A549 (cell line): ENCODE data around the gene SNCAIP. TPM values are rescaled to one million over a fixed set of nuclear protein-coding genes. Genes with fewer than 3 reads are reported as not detected.

Experiments
- ATAC-seq, 2 experiments: fragments of 200-7000 bp in 1 of 2; fragments of >200 bp in 1 of 2; cut with Nextera tagmentation in 1 of 2; cut with Tn5 transposase in 1 of 2; 3 replicates each; pipeline versions ENCODE4 v1.8.0 to v1.9.1; 2018 to 2020; ENCODE audit warnings: mild to moderate bottlenecking in 1 of 2, moderate library complexity in 1 of 2
- CTCF ChIA-PET: fragments of 300-600 bp; sonication (Branson Sonifier 250); formaldehyde crosslinking; extraction: SDS; loops from one replicate; lab custom pipeline; 2021; ENCODE audit warnings: antibody characterized with exemption, inconsistent platforms; lab: Yijun Ruan, JAX
- POLR2A ChIA-PET: fragments of 350-600 bp; formaldehyde crosslinking; extraction: SDS; loops from one replicate; lab custom pipeline; 2021; ENCODE audit warnings: antibody characterized with exemption, inconsistent platforms; lab: Yijun Ruan, JAX
- DNase-seq, 2 experiments: peaks; one replicate each; pipeline versions ENCODE4 v3.0.0 to v3.0.0-alpha.2; 2011 to 2016; ENCODE audit warnings: low read depth in 1 of 2, low spot score in 1 of 2
- FAIRE-seq: peaks from 2 replicates; lab custom pipeline; 2011; peaks lifted over from hg19 to GRCh38; lab: Jason Lieb, UNC
- H3K27ac ChIP-seq, 2 experiments: fragments of >200 bp; sonication (Bioruptor Twin); formaldehyde crosslinking; 3 replicates each; pipeline ENCODE4 v1.5.1; 2016 to 2017
- H3K4me1 ChIP-seq: fragments of >200 bp; sonication (Bioruptor Twin); formaldehyde crosslinking; 3 replicates; pipeline ENCODE4 v1.6.1; 2016
- H3K4me2 ChIP-seq: fragments of >200 bp; sonication (Bioruptor Twin); formaldehyde crosslinking; 3 replicates; pipeline ENCODE4 v1.6.1; 2016
- H3K4me3 ChIP-seq: fragments of >200 bp; sonication (Bioruptor Twin); formaldehyde crosslinking; 3 replicates; pipeline ENCODE4 v1.5.1; 2016
- H3K9me3 ChIP-seq: fragments of >200 bp; sonication (Bioruptor Twin); formaldehyde crosslinking; 3 replicates; pipeline ENCODE4 v1.6.1; 2016
- CHD2 ChIP-seq: fragments of 150-350 bp; IDR thresholded peaks from 2 replicates; pipeline ENCODE4 v1.6.1; 2014; ENCODE audit warnings: low read length; ENCODE audit not compliant: partially characterized antibody
- ESRRA ChIP-seq: fragments of 150-350 bp; IDR thresholded peaks from 2 replicates; pipeline ENCODE4 v1.6.1; 2014; ENCODE audit warnings: mild to moderate bottlenecking, low read length, borderline replicate concordance
- FOSL2 ChIP-seq, 2 experiments: fragments of 450-650 bp in 1 of 2; fragments of >200 bp in 1 of 2; sonication (Bioruptor Twin) in 1 of 2; formaldehyde crosslinking; IDR thresholded peaks; 2 replicates each; pipeline versions ENCODE4 v1.5.0 to v1.6.1; 2016 to 2020; ENCODE audit warnings: mild to moderate bottlenecking in 1 of 2, moderate library complexity in 1 of 2
- HOXB5 ChIP-seq: fragments of 250-450 bp; sonication (Bioruptor Pico); IDR thresholded peaks from 2 replicates; pipeline ENCODE4 v1.5.0; 2020; ENCODE audit warnings: mild to moderate bottlenecking, moderate library complexity
- JUN ChIP-seq, 2 experiments: fragments of >200 bp; sonication (Bioruptor Twin); formaldehyde crosslinking; IDR thresholded peaks; 2 replicates in 1 of 2; 3 replicates in 1 of 2; pipeline ENCODE4 v1.6.1; 2016 to 2017
- MYC ChIP-seq: IDR thresholded peaks from 2 replicates; pipeline ENCODE4 v1.6.1; 2012; ENCODE audit warnings: mild to moderate bottlenecking, inconsistent platforms, low read length, improper control_type of control experiment, borderline replicate concordance
- NPAS2 ChIP-seq: fragments of 250-450 bp; sonication (Bioruptor Pico); IDR thresholded peaks from 2 replicates; pipeline ENCODE4 v1.8.0; 2022; ENCODE audit warnings: mild to moderate bottlenecking, moderate library complexity, borderline replicate concordance
- POLR2A ChIP-seq: IDR thresholded peaks from 2 replicates; pipeline ENCODE4 v1.6.1; 2012; ENCODE audit warnings: mild to moderate bottlenecking, low read length
- RAD21 ChIP-seq, 2 experiments: fragments of >200 bp in 1 of 2; sonication (Bioruptor Twin) in 1 of 2; formaldehyde crosslinking in 1 of 2; IDR thresholded peaks in 1 of 2; conservative IDR thresholded peaks in 1 of 2; 2 replicates in 1 of 2; 3 replicates in 1 of 2; pipeline ENCODE4 v1.6.1; 2012 to 2018; ENCODE audit warnings: inconsistent platforms in 1 of 2
- SMC3 ChIP-seq: fragments of >200 bp; sonication (Bioruptor Twin); formaldehyde crosslinking; IDR thresholded peaks from 3 replicates; pipeline ENCODE4 v1.6.1; 2018; ENCODE audit warnings: inconsistent platforms
- ZC3H11A ChIP-seq: fragments of 450-650 bp; IDR thresholded peaks from 2 replicates; pipeline ENCODE4 v1.6.1; 2014; ENCODE audit warnings: antibody characterized with exemption, mild to moderate bottlenecking
- ZFP36 ChIP-seq: fragments of 450-650 bp; IDR thresholded peaks from 2 replicates; pipeline ENCODE4 v1.6.1; 2014; ENCODE audit warnings: borderline replicate concordance; ENCODE audit not compliant: partially characterized antibody
- WGBS: methylation state at CpG from one replicate; pipeline ENCODE4 v1.1.6; 2017; ENCODE audit errors: missing lambda C conversion rate; 5-methylcytosine and 5-hydroxymethylcytosine counted together
- polyA plus RNA-seq, 4 experiments: library from polyadenylated mRNA; depleted of rRNA in 3 of 4; stranded (reverse); fragments of >200 nt; fragmentation: RNase III in 1 of 4; extraction: RNeasy Plus Mini Kit Qiagen cat#74134 plus additional on column Dnase treatment in 1 of 4; gene quantifications; 2 replicates in 3 of 4; 3 replicates in 1 of 4; pipeline ENCODE4 v1.2.3, GENCODE V29; 2011 to 2017
- TF ChIP-seq, protein P1 (sequence below): fragments of >200 bp; sonication (Bioruptor Twin); formaldehyde crosslinking; IDR thresholded peaks from 3 replicates; pipeline ENCODE4 v1.5.1; 2016
- TF ChIP-seq, protein P2 (sequence below): fragments of >200 bp; sonication (Bioruptor Twin); formaldehyde crosslinking; IDR thresholded peaks from 3 replicates; pipeline ENCODE4 v1.6.1; 2016
- TF ChIP-seq, protein P3 (sequence below): fragments of 250-450 bp; sonication (Bioruptor Pico); IDR thresholded peaks from 2 replicates; pipeline ENCODE4 v1.5.0; 2021; ENCODE audit warnings: mild to moderate bottlenecking, moderate library complexity, borderline replicate concordance

The SNCAIP gene
- polyA plus RNA-seq, 2 of the 4 experiments (the other 2 are of a cell fraction), result 0.03 to 0.04 TPM

DNA sequence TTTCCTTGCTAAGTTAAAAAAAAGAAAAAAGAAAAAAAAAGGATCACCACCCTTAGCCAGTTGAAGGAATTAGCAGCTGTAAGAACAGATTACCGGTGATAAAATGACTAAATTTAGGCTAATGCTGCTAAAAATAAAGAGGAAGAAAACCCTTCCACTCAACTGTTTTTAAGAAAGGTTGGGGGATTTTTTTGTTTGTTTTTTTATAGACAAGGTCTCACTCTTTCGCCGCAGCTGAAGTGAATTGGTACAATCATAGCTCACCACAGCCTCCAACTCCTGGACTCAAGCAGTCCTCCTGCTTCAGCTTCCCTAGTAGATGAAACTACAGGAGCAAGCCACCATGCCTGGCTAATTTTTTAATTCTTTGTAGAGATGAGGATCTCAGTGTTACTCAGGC lies 101.7 kb downstream of the SNCAIP start:
- WGBS, result 82% methylated on average over 3 of the region's 3 CpGs
- POLR2A ChIA-PET, result no interaction called here

DNA sequence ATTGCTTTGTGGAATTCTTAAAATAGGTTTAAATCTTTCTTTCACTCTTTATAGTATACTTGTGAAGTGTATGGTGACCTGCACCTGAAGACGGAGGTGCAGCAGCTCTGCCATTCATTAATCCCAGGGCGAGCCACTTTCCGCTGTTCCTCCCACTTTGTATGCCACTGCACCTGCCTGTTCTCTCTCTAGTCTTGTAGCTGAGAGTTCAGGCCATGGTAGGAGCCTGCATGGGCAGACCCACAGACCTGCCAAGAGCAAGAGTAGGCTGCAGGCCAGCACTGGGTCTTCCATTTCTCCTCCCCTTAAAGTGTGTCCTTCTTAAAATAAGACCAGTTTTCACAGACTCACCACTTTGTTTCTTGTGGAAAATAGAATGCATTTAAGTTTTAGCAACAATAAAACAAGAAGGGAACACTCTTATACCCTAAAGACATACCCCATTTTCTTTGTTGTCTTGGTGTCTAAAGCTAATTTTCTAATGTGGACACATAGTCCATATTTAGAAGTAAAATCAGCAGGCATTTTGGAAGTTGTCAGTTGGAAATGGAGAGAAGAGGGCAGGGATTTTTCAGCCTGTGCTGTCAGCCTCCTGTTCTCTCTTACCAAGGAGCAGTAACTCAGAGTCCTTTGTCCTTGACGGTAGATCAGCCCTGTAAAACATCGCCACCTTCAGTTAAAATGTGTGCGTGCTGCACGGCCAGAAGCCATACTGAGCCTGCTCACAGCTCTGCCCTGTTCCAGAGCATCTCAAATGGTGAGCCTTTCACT lies 103.2 kb downstream of the SNCAIP start:
- Histone ChIP-seq H3K9me3 (no peaks in the 10 kb centered on the region), H3K4me1 (no peaks in the 10 kb centered on the region), H3K4me3 (no peak overlapping the region)
- ATAC-seq, result peak; percentile 98
- CTCF ChIA-PET, result interaction anchor here (0.6 to 1.5 kb wide), 5 partner anchors 10 to 220 kb away, joined by 3 to 6 read pairs (median 3); no protein-coding TSS in a partner anchor
- TF ChIP-seq FOSL2 (IDR thresholded peaks at IDR 0.05) (no peak), FOSL2 (CRISPR knock-in tag; IDR thresholded peaks at IDR 0.05) (no peak), RAD21 (conservative IDR thresholded peaks at IDR 0.05 in 1 of 2, IDR thresholded peaks at IDR 0.05 in 1 of 2) (peak; percentile 43 to 64; a peak in 4 of 5 replicates), CHD2 (no peak), SMC3 (peak; percentile 19; the same call in 1 of the 3 replicates)
- TF ChIP-seq, protein P1, sequence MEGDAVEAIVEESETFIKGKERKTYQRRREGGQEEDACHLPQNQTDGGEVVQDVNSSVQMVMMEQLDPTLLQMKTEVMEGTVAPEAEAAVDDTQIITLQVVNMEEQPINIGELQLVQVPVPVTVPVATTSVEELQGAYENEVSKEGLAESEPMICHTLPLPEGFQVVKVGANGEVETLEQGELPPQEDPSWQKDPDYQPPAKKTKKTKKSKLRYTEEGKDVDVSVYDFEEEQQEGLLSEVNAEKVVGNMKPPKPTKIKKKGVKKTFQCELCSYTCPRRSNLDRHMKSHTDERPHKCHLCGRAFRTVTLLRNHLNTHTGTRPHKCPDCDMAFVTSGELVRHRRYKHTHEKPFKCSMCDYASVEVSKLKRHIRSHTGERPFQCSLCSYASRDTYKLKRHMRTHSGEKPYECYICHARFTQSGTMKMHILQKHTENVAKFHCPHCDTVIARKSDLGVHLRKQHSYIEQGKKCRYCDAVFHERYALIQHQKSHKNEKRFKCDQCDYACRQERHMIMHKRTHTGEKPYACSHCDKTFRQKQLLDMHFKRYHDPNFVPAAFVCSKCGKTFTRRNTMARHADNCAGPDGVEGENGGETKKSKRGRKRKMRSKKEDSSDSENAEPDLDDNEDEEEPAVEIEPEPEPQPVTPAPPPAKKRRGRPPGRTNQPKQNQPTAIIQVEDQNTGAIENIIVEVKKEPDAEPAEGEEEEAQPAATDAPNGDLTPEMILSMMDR, result peak; percentile 40
- TF ChIP-seq, all 56 proteins: peak for 3
- DNase-seq (peak; percentile 4 to 51), FAIRE-seq (no peak)
- POLR2A ChIA-PET, result no interaction called here
- WGBS, result 32% methylated on average over 7 of the region's 7 CpGs
- no peak overlapping the region for H3K27ac ChIP-seq
- H3K4me2 ChIP-seq, result no peak overlapping the region

More for the DNA sequence above, 101.7 kb downstream of the SNCAIP start:
- CTCF ChIA-PET, result interaction anchor here (1.7 kb wide), 1 partner anchor 14 kb away, joined by 5 read pairs; no protein-coding TSS in a partner anchor
- Histone ChIP-seq H3K4me2 (no peak overlapping the region), H3K4me1 (no peaks in the 10 kb centered on the region), H3K4me3 (no peak overlapping the region), H3K9me3 (no peaks in the 10 kb centered on the region), H3K27ac (no peak overlapping the region)
- no peak for FAIRE-seq
- DNase-seq, result no peak
- no peak for ATAC-seq
- TF ChIP-seq JUN (IDR thresholded peaks at IDR 0.05), result no peak
- TF ChIP-seq POLR2A, result no peak
- TF ChIP-seq ZC3H11A, result no peak

DNA sequence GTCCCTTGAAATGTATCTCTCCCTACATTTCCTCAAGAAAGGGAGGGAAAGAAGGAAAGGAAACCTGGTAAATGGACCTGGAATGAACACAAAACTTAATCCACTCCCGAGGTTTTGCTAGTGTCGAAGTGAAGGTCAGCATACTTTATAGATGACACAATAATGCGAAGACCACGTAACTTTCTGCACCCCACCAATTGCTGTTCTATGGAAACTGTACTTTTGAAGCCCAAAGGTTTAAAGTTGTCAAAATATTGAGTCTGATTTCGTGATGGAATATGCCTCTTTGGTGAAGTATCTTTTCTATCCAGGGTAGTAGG lies 103.7 kb downstream of the SNCAIP start:
- ATAC-seq, result no peak
- TF ChIP-seq, protein P2, sequence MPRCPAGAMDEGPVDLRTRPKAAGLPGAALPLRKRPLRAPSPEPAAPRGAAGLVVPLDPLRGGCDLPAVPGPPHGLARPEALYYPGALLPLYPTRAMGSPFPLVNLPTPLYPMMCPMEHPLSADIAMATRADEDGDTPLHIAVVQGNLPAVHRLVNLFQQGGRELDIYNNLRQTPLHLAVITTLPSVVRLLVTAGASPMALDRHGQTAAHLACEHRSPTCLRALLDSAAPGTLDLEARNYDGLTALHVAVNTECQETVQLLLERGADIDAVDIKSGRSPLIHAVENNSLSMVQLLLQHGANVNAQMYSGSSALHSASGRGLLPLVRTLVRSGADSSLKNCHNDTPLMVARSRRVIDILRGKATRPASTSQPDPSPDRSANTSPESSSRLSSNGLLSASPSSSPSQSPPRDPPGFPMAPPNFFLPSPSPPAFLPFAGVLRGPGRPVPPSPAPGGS, result no peak
- TF ChIP-seq ESRRA (no peak), FOSL2 (IDR thresholded peaks at IDR 0.05) (no peak), FOSL2 (CRISPR knock-in tag; IDR thresholded peaks at IDR 0.05) (no peak), HOXB5 (no peak), ZFP36 (no peak), NPAS2 (CRISPR knock-in tag) (no peak), MYC (no peak)
- TF ChIP-seq, protein P3, sequence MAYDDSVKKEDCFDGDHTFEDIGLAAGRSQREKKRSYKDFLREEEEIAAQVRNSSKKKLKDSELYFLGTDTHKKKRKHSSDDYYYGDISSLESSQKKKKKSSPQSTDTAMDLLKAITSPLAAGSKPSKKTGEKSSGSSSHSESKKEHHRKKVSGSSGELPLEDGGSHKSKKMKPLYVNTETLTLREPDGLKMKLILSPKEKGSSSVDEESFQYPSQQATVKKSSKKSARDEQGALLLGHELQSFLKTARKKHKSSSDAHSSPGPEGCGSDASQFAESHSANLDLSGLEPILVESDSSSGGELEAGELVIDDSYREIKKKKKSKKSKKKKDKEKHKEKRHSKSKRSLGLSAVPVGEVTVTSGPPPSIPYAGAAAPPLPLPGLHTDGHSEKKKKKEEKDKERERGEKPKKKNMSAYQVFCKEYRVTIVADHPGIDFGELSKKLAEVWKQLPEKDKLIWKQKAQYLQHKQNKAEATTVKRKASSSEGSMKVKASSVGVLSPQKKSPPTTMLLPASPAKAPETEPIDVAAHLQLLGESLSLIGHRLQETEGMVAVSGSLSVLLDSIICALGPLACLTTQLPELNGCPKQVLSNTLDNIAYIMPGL (CRISPR knock-in tag), result no peak
- no peak for FAIRE-seq
- WGBS, result 47% methylated on average over 5 of the region's 5 CpGs
- ChIA-PET CTCF (interaction anchor here (1.0 to 1.5 kb wide), 3 partner anchors 11 to 54 kb away, joined by 3 to 6 read pairs (median 3); no protein-coding TSS in a partner anchor), POLR2A (no interaction called here)
- no peaks in the 10 kb centered on the region for H3K9me3 ChIP-seq
- H3K4me3 ChIP-seq, result no peak overlapping the region
- no peak overlapping the region for H3K4me2 ChIP-seq
- no peaks in the 10 kb centered on the region for H3K4me1 ChIP-seq
- H3K27ac ChIP-seq, result no peak overlapping the region
- no peak for DNase-seq
